Stimulated activated CD4-positive, alpha-beta T cell treated with anti-CD3 and anti-CD28 coated beads, Interleukin-15, amount 100 ng/mL, for 48 hours (primary cell): Measurements from ENCODE around the gene ITGB2.

Experiments
- DNase-seq, 2 donors: peaks; one replicate each; pipeline ENCODE4 v3.0.0-alpha.2; 2020; ENCODE audit warnings: low read depth in 2 of 2

The ITGB2 gene

GRCh38 chr21:44847261-44848056, 73.2 kb downstream of the ITGB2 start:
- DNase-seq, result no peak

DNA sequence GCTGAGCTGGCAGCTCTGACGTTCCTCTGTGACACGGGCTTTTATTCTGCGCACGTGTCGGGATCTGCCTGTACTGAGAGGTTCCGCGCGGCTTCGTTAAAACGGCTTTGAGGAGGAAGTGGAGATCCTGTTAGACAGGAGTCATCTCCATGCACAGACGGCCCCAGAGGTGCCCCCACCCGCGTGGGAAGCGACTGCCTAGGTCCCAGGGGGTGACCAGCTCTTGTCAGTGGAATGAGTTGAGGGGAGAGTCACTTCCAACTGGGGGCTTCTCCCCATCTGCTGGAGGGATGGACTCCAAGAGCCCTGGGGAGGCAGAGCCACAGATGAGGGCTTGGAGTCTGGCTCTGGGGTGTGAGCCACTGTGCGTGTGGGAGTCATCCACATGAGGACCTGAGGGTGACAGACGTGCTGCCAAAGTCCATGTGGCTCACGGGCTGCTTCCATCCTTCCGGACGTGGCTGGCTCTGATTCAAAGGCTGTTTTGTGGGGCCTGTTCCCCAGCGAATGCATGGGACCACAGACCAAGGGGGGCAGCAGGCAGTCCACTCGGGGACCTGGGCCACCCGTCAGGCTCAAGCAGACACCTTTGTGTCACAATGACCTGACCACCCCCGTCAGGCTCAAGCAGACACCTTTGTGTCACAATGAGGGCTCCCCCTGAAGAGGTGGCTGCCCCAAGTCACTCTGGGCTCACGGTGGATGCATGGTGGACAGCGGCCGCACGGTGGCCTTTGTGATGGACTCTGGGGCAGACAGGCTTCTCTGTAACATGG, 74.0 kb downstream of the ITGB2 start:
- DNase-seq, result peak in 1 of 2 donors; percentile 41

- DNase-seq, result no peak
Observed at GRCh38 chr21:44846224-44846484, 74.5 kb downstream of the ITGB2 start.

- peak; percentile 33 to 49 for DNase-seq
Observed at GRCh38 chr21:44845418-44846223, 75.1 kb downstream of the ITGB2 start.

GRCh38 chr21:44844256-44844655, 76.4 kb downstream of the ITGB2 start:
- DNase-seq, result no peak

DNA sequence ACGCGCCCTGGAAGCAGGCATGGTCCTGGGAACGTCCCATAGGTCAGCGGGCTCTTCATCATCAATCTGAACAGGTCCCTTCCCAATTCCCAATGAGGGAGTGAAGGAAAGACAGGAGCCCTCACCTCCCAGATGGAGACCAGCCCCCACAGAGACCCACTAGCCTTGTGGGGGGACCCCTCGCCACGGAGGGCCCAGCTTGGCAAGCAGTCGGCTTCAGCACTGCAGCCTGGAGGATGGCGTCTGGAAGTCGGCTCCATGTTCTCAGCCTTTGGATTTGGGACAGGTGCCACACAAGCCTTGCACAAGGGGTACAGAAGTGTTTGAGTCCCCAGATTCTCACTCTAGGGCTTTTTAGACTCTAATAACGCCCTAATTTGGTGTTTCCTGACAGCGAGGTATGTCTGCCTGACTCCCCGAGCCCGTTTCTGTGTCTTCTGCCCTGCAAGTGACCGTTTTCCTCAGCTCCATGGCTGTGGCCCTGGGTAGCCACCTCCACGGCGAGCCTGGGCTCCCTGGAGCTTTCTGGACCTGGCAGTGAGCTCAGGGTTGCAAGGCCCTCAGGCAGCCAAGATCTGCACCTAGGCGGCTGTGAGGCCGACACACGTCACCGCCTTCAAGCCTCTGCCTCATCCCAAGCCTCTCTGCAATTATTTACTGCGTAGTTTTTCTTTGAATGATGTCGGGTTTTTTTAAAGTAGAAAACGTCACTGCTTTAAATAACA, 77.8 kb downstream of the ITGB2 start:
- no peak for DNase-seq

- no peak for DNase-seq
Observed at GRCh38 chr21:44842087-44842486, 78.6 kb downstream of the ITGB2 start.

DNA sequence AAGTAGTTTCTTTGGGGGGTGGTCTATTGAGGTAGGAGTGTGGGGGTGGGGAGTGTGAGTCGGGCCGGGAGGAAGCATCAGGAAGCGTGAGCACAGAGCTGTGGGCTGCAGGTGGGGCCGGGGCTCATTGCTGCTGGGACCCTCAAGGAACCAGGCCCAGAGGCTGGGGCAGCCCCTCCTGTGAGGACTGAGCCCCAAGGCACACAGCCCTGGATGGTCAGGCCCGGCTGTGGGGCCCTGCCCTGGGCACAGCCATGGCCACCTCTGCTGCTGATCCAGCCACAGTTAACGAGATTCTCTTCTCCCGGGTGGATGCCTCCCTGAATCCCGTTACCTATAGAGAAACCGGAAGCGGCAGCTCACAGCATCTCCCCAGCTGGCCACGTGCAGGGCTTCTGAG, 79.9 kb downstream of the ITGB2 start:
- no peak for DNase-seq

- DNase-seq, result no peak
Observed at GRCh38 chr21:44838951-44839350, 81.7 kb downstream of the ITGB2 start.

DNA sequence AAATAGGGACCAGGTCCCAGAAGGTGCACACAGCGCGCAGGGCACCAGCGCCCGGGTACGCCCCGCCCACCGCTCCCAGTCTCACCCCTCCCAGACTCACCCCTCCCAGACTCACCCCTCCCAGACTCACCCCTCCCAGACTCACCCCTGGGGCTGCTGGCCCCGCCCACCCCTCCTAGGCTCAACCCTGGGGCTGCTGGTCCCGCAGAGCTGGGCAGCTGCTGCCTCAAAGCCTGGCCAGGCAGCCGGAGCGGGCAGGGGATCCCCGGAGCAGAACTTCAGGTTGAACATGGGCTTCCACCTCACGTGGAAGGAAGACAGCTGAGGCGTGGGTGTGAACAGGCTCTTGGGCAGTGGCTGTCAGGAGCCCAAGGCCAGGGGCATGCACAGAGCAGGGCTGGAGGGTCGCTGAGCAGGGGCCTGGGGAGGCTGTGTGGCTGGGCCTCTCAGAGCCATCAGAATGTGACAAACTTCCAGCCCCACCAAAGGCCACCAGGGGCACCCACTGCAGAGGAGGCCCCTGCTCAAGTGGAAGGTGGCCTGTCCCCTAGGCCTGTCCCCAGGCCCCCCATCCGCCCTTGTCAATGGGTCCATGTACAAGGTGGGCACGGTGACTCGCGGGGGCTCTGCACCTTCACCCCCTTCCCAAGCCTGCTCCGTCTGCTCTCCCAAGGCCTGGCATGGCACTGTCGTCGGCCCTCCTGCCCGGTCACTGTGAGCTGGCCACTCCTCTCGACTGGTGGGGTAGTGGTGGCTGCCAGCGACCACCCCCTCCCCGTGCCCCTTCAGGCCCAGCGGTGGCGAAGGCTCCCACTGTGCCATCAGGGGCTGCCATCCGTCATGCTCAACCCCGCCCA, 82.4 kb downstream of the ITGB2 start:
- DNase-seq, result no peak

- no peak for DNase-seq
Observed at GRCh38 chr21:44837537-44837936, 83.2 kb downstream of the ITGB2 start.

DNA sequence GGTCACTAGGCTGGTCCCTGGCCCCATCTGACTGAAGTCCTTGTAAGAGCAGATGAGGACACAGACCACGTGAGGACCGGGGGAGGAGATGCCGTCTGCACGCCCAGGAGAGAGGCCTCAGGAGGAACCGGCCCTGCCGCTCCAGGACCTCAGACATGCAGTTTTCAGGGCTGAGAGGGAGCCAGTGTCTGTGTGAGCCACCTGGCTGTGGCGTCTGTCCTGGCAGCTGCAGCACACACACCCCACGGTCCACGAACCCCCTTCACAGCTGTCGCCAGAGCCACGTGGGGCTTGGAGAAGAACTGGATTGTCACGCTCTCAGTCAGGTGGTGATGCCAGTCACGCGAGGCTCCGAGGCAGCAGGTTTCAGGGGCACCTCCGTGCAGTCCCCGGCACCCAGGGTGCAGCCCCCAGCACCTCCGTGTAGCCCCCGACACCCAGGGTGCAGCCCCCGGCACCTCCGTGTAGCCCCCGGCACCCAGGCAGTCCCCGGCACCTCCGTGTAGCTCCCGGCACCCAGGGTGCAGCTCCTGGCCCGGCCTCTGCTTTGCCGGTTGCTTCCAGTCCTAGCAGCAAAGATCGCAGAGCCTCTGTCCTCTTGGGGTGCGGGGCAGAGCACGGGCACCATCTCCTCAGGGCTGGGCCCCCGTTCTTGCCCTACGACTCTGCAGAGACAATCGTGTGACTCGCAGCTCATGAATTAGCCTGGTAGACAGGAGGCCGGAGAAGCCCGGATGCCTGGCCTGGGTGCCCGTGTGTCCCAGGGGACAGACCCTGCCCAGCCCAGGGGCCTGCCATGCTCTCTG, 83.8 kb downstream of the ITGB2 start:
- no peak for DNase-seq

DNA sequence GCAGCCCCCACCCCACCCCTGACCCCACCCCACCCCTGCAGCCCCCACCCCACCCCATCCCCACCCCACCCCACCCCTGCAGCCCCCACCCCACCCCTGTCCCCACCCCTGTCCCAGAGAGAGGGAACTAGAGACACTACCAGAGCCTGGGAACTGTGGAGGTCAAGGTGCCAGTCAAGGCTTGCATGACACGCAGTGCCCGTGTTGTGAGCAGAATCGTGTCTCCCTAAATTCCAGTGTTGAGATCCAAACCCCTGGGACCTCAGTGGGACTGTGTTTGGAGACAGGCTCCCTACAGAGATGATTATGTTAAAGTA, 84.4 kb downstream of the ITGB2 start:
- DNase-seq, result no peak
